RWPE2 (cell line): ENCODE measurements around the gene SENP1.

Experiments
- ATAC-seq: fragments of 200-7000 bp; cut with Tn5 transposase; 3 replicates; pipeline ENCODE4 v1.9.1; 2021; ENCODE audit warnings: low read depth
- DNase-seq: peaks from one replicate; pipeline ENCODE4 v3.0.0-alpha.2; 2020; ENCODE audit warnings: low spot score
- H3K27ac ChIP-seq: fragments of 450-650 bp; 2 replicates; pipeline ENCODE4 v1.5.1; 2017; ENCODE audit warnings: mild to moderate bottlenecking; ENCODE audit not compliant: poor library complexity, severe bottlenecking
- H3K27me3 ChIP-seq: fragments of 250-450 bp; sonication (Bioruptor Pico); 2 replicates; pipeline ENCODE4 v1.5.1; 2021; ENCODE audit warnings: mild to moderate bottlenecking, moderate library complexity; ENCODE audit not compliant: insufficient read depth, poor library complexity, severe bottlenecking
- H3K36me3 ChIP-seq: fragments of 250-450 bp; sonication (Bioruptor Pico); 2 replicates; pipeline ENCODE4 v1.5.1; 2020; ENCODE audit warnings: low read depth, mild to moderate bottlenecking, moderate library complexity
- H3K4me1 ChIP-seq: fragments of 250-450 bp; sonication (Bioruptor Pico); 2 replicates; pipeline ENCODE4 v1.5.1; 2021; ENCODE audit warnings: mild to moderate bottlenecking, moderate library complexity; ENCODE audit not compliant: insufficient read depth, poor library complexity, severe bottlenecking
- H3K4me3 ChIP-seq: fragments of 250-450 bp; sonication (Bioruptor Pico); 2 replicates; pipeline ENCODE4 v1.5.1; 2021; ENCODE audit warnings: mild to moderate bottlenecking, moderate library complexity; ENCODE audit not compliant: severe bottlenecking
- H3K9me3 ChIP-seq: fragments of 250-450 bp; sonication (Bioruptor Pico); 2 replicates; pipeline ENCODE4 v1.5.1; 2021; ENCODE audit warnings: mild to moderate bottlenecking, moderate library complexity; ENCODE audit not compliant: severe bottlenecking
- CTCF ChIP-seq: fragments of 450-650 bp; IDR thresholded peaks from one replicate; pipeline ENCODE4 v1.5.1; 2017; ENCODE audit warnings: mild to moderate bottlenecking, moderate library complexity; ENCODE audit not compliant: poor library complexity, severe bottlenecking

The SENP1 gene

GRCh38 chr12:48065041-48065440 lies 40.8 kb downstream of the SENP1 start:
- no peak for DNase-seq
- no peaks in the 10 kb centered on the region for H3K4me1 ChIP-seq
- no peaks in the 10 kb centered on the region for H3K27me3 ChIP-seq
- TF ChIP-seq CTCF, result no peak
- peaks cover 88% of the 10 kb centered on the region for H3K36me3 ChIP-seq
- no peak overlapping the region for H3K4me3 ChIP-seq
- no peak for ATAC-seq
- no peak overlapping the region for H3K27ac ChIP-seq
- no peaks in the 10 kb centered on the region for H3K9me3 ChIP-seq

DNA sequence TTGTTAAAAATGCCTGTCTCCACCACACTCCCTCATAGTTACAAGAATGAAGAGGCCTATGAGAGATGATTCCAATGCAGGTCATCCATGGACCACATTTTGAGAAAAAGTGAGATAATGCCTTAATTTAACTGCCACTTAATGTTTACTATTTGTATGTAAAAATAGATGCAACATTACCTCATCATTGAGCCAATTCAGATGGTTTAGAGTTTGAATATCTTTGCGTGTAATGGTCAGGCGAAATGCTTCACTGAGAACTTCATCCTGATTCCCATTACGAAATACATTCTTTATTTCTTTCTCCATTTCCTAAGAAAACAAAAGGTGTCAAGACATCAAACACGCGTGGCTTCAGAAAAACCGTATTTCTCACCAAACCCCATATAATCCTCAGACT lies 42.3 kb downstream of the SENP1 start:
- Histone ChIP-seq H3K27ac (no peak overlapping the region), H3K27me3 (no peaks in the 10 kb centered on the region), H3K4me1 (no peaks in the 10 kb centered on the region), H3K4me3 (no peak overlapping the region), H3K9me3 (peaks cover 2% of the 10 kb centered on the region), H3K36me3 (peaks cover 97% of the 10 kb centered on the region)
- no peak for DNase-seq
- ATAC-seq, result no peak
- TF ChIP-seq CTCF, result no peak

GRCh38 chr12:48061938-48062719 lies 43.8 kb downstream of the SENP1 start:
- Histone ChIP-seq H3K4me1 (no peaks in the 10 kb centered on the region), H3K27ac (no peak overlapping the region)

GRCh38 chr12:48060474-48060873 lies 45.4 kb downstream of the SENP1 start:
- DNase-seq, result no peak
- Histone ChIP-seq H3K27me3 (no peaks in the 10 kb centered on the region), H3K9me3 (peaks cover 2% of the 10 kb centered on the region), H3K4me3 (no peak overlapping the region), H3K27ac (no peak overlapping the region), H3K4me1 (no peaks in the 10 kb centered on the region), H3K36me3 (peaks cover 68% of the 10 kb centered on the region)
- TF ChIP-seq CTCF, result no peak
- ATAC-seq, result no peak

More at GRCh38 chr12:48061938-48062719, 43.8 kb downstream of the SENP1 start:
- ATAC-seq (no peak), DNase-seq (no peak)
- TF ChIP-seq CTCF, result no peak
- no peak overlapping the region for H3K4me3 ChIP-seq
- H3K36me3 ChIP-seq, result peaks cover 84% of the 10 kb centered on the region
- no peaks in the 10 kb centered on the region for H3K27me3 ChIP-seq
- peaks cover 2% of the 10 kb centered on the region for H3K9me3 ChIP-seq

DNA sequence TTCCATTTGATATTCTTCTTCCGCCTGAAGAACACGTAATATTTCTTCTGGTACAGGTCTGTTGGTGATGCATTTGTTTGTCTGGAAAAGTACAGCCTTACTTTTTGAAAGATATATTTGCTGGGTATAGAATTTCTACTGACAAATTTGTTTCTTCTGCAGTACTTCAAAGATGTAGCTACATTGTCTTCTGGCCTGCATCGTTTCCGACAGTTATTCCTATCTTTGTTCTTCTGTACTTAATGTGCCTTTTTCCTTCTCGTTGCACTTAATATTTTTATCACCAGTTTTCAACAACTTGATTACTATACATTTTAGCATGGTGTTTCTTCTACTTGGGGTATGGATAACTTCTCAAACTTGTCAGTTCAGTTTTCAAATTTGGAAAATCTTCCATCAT lies 47.1 kb downstream of the SENP1 start:
- Histone ChIP-seq H3K4me1 (no peaks in the 10 kb centered on the region), H3K36me3 (peaks cover 51% of the 10 kb centered on the region), H3K27ac (no peak overlapping the region), H3K9me3 (peaks cover 2% of the 10 kb centered on the region), H3K4me3 (no peak overlapping the region), H3K27me3 (no peaks in the 10 kb centered on the region)
- DNase-seq (no peak), ATAC-seq (no peak)
- no peak for TF ChIP-seq CTCF
